GM21619 (cell line): ENCODE measurements around the gene MAP3K10.
"Not testable (repeated sequence)": the region's sequence is repeated elsewhere in the genome, so short reads cannot be mapped to it uniquely, and the experiment has no call there.

Experiments used
- ATAC-seq: cut with Tn5 transposase; IDR thresholded peaks from one replicate; pipeline ENCODE4 v1.9.1; 2021; ENCODE audit not compliant: unreplicated experiment

MAP3K10 gene

DNA sequence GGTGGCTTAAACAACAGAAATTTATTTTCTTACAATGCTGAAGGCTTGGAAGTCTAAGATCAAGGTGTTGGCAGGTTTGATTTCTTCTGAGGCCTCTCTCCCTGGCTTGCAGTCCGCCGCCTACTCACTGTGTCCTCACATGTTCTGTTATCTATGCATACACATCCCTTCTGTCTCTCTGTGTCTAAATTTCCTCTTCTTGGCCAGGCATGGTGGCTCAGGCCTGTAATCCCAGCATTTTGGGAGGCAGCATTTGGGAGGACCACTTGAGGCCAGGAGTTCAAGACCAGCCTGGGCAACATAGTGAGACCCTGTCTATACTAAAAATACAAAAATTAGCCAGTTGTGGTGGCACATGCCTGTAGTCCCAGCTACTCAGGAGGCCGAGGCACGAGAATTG lies 19.9 kb upstream of the MAP3K10 start:
- not testable (repeated sequence) for ATAC-seq

GRCh38 chr19:40174092-40174491 lies 17.1 kb upstream of the MAP3K10 start:
- ATAC-seq: no peak

DNA sequence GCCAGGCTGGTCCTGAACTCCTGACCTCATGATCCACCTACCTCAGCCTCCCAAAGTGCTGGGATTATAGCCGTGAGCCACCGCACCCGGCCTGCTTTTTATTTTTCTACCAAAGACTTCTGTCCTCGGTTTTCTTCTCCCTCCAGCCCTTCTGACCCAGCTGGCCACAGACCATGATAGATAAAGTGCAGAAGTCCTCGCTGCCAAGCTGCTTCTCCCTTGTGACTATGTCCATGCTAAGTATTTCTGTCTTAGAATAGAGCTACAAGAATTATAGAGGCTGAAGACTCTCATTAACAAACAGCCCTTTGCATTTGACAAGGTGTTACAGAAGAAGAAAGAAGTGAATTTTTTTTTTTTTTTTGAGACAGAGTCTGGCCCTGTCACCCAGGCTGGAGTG lies 15.4 kb upstream of the MAP3K10 start:
- ATAC-seq: no peak

DNA sequence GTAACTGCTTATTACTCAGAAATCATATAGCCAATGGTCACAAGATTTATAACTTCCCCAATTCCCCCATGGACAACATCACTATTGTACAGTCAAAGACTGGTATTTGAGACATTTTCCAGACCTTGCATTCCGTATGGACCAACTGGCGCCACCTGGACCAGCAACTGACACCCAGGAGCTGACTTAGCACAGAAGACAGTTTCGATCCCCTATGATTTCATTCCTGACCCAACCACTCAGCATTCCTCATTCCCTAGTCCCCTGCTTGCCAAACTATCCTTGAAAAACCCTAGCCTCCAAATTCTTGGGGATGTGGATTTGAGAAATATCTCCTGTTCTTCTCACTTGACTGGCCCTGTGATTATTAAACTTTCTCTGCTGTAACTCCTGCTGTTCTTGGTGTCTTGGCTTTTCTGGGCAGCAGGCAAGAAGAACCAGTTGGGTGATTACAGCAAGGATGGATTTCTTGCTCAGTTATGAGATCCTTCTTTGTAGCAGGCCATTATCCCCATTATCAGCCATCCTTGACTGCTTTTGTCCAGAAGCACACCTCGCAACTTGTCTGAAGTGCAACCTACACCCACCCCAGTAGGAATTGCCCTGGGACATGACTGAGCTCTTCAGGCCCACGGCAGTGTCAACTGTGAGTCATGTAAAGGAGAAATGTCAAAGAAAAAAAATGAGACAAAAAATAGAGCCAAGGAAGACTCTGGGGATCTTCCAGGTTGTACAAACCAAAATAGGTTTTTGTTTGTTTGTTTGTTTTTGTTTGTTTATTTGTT lies 13.7 kb upstream of the MAP3K10 start:
- ATAC-seq: no peak

- ATAC-seq: no peak
Measured at GRCh38 chr19:40178756-40179155, 12.5 kb upstream of the MAP3K10 start.

- no peak for ATAC-seq
Measured at GRCh38 chr19:40184273-40184672, 7.0 kb upstream of the MAP3K10 start.

GRCh38 chr19:40191836-40192646 lies 815 bp downstream of the MAP3K10 start:
- ATAC-seq: peak; percentile 7

DNA sequence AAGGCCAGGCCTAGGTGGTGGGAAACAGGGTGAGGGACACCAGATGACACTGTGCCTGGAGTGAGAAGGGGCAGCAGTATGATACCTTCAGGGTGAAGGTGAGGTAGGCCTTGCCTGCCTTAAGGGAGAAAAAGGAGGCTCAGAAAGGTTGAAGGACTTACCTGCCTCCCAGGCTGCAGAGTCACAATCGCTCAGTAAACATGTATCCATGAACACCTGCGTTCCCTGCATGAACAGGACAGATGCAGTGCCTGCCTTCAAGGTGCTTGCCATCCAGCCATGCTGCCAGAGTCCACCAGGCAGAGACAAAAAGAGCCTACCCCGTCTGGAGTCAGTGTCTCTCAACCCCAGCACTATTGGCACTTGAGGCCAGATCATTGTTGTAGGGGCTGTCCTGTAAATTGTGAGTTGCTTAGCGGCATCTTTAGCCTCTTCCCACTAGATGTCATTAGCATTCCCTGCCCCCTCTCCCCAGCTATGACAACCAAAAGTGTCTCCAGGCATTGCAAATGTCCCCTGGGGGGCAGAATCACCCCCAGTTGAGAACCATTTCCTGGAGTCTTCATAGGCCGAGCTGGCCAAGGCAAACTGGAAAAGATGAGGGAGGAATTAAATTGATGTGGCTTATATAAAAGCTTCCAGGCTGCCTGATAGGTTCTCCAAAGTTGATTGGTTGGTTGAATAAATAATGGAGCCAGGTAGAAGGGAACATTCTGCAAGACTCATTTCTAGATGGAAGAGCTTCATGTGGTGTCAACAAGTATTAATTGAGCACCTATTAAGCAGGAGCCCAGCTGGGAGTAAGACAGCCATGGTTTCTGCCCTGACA lies 1.7 kb downstream of the MAP3K10 start:
- no peak for ATAC-seq

- no peak for ATAC-seq
Measured at GRCh38 chr19:40193587-40193849, 2.3 kb downstream of the MAP3K10 start.

- ATAC-seq: no peak
Measured at GRCh38 chr19:40198272-40198990, 7.2 kb downstream of the MAP3K10 start.

DNA sequence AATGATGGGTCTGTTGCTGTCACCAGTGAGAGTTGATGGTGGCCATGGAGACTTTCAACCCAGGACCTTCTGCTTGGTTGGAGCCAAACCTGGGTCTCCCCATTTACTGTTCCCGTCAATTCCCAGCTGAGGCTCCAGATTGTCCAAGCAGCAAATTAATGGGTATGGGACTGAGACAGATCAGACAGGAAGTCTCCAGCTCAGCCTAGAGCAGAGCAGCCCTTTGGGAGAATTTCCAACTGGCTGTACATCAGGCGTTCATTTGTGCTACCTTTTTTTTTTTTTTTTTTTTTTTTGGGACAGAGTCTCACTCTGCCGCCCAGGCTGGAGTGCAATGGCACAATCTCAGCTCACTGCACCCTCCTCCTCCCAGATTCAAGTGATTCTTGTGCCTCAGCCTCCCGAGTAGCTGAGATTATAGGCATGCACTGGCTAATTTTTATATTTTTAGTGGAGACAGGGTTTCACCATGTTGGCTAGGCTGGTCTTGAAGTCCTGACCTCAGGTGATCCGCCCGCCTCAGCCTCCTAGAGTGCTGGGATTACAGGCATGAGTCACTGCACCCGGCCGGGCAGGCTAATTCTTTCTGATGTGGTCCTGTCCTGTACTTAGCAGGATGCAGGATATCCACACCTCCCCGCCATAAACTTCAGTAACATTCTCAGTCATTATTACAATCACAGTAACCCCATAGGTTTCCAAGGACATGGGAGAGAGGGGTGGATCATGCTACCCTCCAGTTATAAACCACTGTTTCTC lies 9.3 kb downstream of the MAP3K10 start:
- no peak for ATAC-seq

- no peak for ATAC-seq
Measured at GRCh38 chr19:40204381-40204780, 13.2 kb downstream of the MAP3K10 start.

GRCh38 chr19:40205760-40206159 lies 14.5 kb downstream of the MAP3K10 start:
- no peak for ATAC-seq

DNA sequence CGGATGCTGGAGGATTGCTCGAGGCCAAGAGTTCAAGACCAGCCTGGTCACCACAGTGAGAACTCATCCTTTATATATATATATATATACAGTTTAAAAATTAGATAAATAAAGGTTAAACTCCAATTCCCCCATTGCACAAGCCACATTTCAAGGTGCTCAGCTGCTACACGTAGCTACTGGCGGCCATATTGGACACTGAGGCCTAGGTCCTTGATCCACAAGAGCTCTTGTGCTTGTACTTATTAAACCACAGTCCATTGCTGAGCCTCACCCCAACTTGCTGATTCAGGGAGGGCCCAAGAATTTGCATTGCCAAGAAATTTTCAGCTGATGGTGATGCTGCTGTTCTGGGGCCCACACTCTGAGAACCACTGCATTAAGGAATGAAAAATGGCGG lies 17.4 kb downstream of the MAP3K10 start:
- ATAC-seq: no peak

DNA sequence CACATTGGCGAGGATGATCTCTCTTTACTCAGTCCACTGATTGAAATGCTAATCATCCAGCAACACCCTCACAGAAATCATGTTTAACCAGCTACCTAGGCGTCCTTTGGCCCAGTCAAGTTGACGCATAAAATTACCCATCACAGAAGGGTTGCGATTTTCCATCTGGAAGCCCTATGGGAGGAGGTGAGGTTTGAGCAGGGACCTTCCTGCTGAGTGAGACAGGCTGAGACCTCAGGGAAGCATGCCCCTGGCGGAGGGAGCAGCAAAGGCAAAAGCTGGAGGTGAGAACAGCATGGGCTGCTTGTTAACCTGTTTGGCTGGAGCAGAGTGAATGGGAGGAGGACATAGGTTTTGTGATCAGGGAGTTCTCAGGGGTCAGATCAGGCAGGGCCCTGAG lies 19.7 kb downstream of the MAP3K10 start:
- no peak for ATAC-seq

- no peak for ATAC-seq
Measured at GRCh38 chr19:40213251-40213829, 22.1 kb downstream of the MAP3K10 start.

- ATAC-seq: no peak
Measured at GRCh38 chr19:40213882-40214570, 22.8 kb downstream of the MAP3K10 start.

DNA sequence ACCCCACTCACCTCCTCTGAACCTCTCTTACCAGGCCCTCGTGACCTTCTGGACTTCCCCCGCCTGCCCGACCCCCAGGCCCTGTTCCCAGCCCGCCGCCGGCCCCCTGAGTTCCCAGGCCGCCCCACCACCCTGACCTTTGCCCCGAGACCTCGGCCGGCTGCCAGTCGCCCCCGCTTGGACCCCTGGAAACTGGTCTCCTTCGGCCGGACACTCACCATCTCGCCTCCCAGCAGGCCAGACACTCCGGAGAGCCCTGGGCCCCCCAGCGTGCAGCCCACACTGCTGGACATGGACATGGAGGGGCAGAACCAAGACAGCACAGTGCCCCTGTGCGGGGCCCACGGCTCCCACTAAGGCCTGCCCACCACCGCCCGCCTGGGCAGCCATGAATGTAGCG lies 23.7 kb downstream of the MAP3K10 start:
- ATAC-seq: no peak

DNA sequence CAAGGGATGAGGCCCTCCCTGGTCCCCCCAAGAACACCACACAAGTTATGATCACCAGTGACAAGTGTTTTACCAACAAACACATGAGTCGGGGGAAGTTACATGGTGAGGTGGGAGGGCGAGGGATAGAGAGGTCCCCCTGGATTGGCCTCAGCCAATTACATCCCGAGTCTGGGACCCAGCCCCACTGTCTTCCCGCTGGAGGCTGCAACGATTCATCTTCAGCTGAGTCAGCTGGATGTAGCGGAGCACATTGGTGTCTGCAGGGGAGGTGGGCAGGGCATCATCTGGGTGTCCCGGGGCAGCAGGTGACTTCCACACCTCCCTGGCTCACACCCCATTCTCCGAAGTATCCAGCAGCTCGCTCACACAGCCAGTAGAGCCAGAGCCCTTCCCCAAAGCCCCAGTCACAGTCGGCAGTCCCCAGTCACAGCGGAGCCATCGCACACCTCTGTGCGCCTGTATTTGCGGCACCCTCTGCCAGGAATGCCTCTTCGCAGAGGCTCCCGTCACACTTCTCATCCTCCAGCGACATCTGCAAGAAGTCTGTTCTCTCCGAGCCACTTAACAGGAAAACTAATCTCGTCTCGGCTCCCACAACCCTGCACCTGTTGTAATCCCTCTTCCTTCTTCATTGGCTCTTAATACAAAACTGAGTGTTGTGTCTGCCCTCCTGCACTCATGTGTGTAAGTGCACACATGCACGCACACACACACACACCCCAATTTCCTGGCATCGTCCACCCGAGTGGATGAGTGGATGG lies 25.0 kb downstream of the MAP3K10 start:
- no peak for ATAC-seq
